Mesenchymal stem cell (in vitro differentiated cells and primary cell): Measurements from ENCODE around the gene MSI2.

ENCODE experiments used
- DNase-seq: peaks from one replicate; pipeline ENCODE4 v3.0.0-alpha.2; 2013
- H2AFZ ChIP-seq: one replicate; pipeline ENCODE4 v1.6.1; 2013; ENCODE audit warnings: low read depth, mild to moderate bottlenecking, control low read depth, inconsistent platforms, low read length, moderate library complexity
- H2AK5ac ChIP-seq: 2 replicates; pipeline ENCODE4 v1.6.1; 2013; ENCODE audit warnings: low read length, moderate library complexity, mild to moderate bottlenecking, inconsistent platforms; ENCODE audit not compliant: severe bottlenecking
- H2BK120ac ChIP-seq: one replicate; pipeline ENCODE4 v1.6.1; 2013; ENCODE audit warnings: low read depth, mild to moderate bottlenecking, inconsistent platforms, low read length, moderate library complexity
- H2BK12ac ChIP-seq, 2 experiments: one replicate each; pipeline ENCODE4 v1.6.1; 2013; ENCODE audit warnings: inconsistent platforms in 2 of 2, low read length in 2 of 2, mild to moderate bottlenecking in 2 of 2, moderate library complexity in 2 of 2, control low read depth in 1 of 2
- H2BK15ac ChIP-seq: one replicate; pipeline ENCODE4 v1.6.1; 2013; ENCODE audit warnings: mild to moderate bottlenecking, low read depth, inconsistent platforms; ENCODE audit not compliant: poor library complexity, severe bottlenecking
- H2BK5ac ChIP-seq: 2 replicates; pipeline ENCODE4 v1.6.1; 2013; ENCODE audit warnings: low read depth, mild to moderate bottlenecking, low read length, control low read depth, inconsistent platforms; ENCODE audit not compliant: poor library complexity, severe bottlenecking
- H3K14ac ChIP-seq, 2 experiments: one replicate each; pipeline ENCODE4 v1.6.1; 2013; ENCODE audit warnings: inconsistent platforms in 2 of 2, low read length in 2 of 2, control low read depth in 1 of 2, mild to moderate bottlenecking in 1 of 2, moderate library complexity in 1 of 2
- H3K18ac ChIP-seq, 2 experiments: one replicate each; pipeline ENCODE4 v1.6.1; 2013; ENCODE audit warnings: inconsistent platforms in 2 of 2, low read length in 2 of 2, control low read depth in 1 of 2, low read depth in 1 of 2, mild to moderate bottlenecking in 1 of 2
- H3K23ac ChIP-seq, 2 experiments: one replicate each; pipeline ENCODE4 v1.6.1; 2013; ENCODE audit warnings: inconsistent platforms in 2 of 2, low read length in 2 of 2, mild to moderate bottlenecking in 2 of 2, moderate library complexity in 2 of 2, control low read depth in 1 of 2
- H3K27ac ChIP-seq: 2 replicates; pipeline ENCODE4 v1.5.1; 2013; ENCODE audit warnings: mild to moderate bottlenecking, moderate library complexity, low read length, control low read depth, inconsistent platforms; ENCODE audit not compliant: poor library complexity, severe bottlenecking
- H3K27me3 ChIP-seq, 2 experiments: 2 replicates each; pipeline versions ENCODE4 v1.6.1 to v1.7.0; 2013; ENCODE audit warnings: low read length in 2 of 2, mild to moderate bottlenecking in 2 of 2, moderate library complexity in 2 of 2, control low read depth in 1 of 2, inconsistent platforms in 1 of 2; ENCODE audit not compliant: control insufficient read depth in 1 of 2, insufficient read depth in 1 of 2
- H3K36me3 ChIP-seq, 2 experiments: 2 replicates each; pipeline versions ENCODE4 v1.6.1 to v1.7.0; 2013; ENCODE audit warnings: low read length in 2 of 2, control low read depth in 1 of 2, inconsistent platforms in 1 of 2, low read depth in 1 of 2, mild to moderate bottlenecking in 1 of 2; ENCODE audit not compliant: insufficient read depth in 2 of 2, control insufficient read depth in 1 of 2
- H3K4ac ChIP-seq, 2 experiments: one replicate each; pipeline ENCODE4 v1.6.1; 2013; ENCODE audit warnings: inconsistent platforms in 2 of 2, low read length in 2 of 2, mild to moderate bottlenecking in 2 of 2, moderate library complexity in 2 of 2, control low read depth in 1 of 2, low read depth in 1 of 2
- H3K4me1 ChIP-seq: 2 replicates; pipeline ENCODE4 v1.6.1; 2013; ENCODE audit warnings: low read depth, low read length, control low read depth; ENCODE audit not compliant: control insufficient read depth, insufficient read depth
- H3K4me2 ChIP-seq: 2 replicates; pipeline ENCODE4 v1.6.1; 2013; ENCODE audit warnings: low read length, mild to moderate bottlenecking, inconsistent platforms; ENCODE audit not compliant: poor library complexity, severe bottlenecking
- H3K4me3 ChIP-seq, 2 experiments: 2 replicates each; pipeline versions ENCODE4 v1.5.1 to v1.7.0; 2013; ENCODE audit warnings: low read length in 2 of 2, mild to moderate bottlenecking in 2 of 2, control low read depth in 1 of 2, low read depth in 1 of 2; ENCODE audit not compliant: insufficient read depth in 1 of 2
- H3K79me1 ChIP-seq: replicated peaks from 2 replicates; pipeline ENCODE4 v1.6.1; 2013; ENCODE audit warnings: mild to moderate bottlenecking, control low read depth, low read length, inconsistent platforms; ENCODE audit not compliant: poor library complexity, severe bottlenecking
- H3K9ac ChIP-seq: 2 replicates; pipeline ENCODE4 v1.7.0; 2013; ENCODE audit warnings: mild to moderate bottlenecking, low read length, moderate library complexity
- H3K9me3 ChIP-seq: 2 replicates; pipeline ENCODE4 v1.7.0; 2013; ENCODE audit warnings: mild to moderate bottlenecking, low read length; ENCODE audit not compliant: control insufficient read depth
- H4K8ac ChIP-seq: one replicate; pipeline ENCODE4 v1.6.1; 2013; ENCODE audit warnings: inconsistent platforms, mild to moderate bottlenecking, low read length, moderate library complexity
- H4K91ac ChIP-seq: one replicate; pipeline ENCODE4 v1.6.1; 2013; ENCODE audit warnings: mild to moderate bottlenecking, low read length, inconsistent platforms
- WGBS: methylation state at CpG from one replicate; pipeline ENCODE4 v1.1.7; 2013; ENCODE audit warnings: mixed read lengths; 5-methylcytosine and 5-hydroxymethylcytosine counted together

Gene MSI2

DNA sequence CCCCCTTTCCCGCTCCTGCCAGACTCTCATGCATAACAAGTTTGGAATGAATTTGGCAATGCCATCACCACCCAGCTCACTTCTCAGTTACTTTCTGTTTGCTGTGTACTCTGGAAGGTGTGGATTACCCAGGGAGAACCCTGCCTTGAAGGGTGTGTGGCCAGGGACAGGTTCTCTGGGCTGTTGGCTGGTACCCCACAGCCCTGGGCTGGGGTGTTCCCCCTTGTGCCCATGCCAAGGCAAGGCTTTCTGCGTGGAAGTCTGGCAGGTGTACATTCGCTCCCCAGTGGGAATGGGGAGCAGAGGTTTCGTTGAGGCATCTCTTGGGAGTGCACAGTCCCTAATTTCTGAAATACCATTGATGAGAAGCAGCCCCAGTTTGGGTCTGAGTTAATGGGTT lies 301.1 kb downstream of the MSI2 start:
- Histone ChIP-seq H3K23ac (no peak overlapping the region), H3K36me3 (peaks cover 0 to 11% of the 10 kb centered on the region in 2 experiments), H3K9me3 (no peaks in the 10 kb centered on the region), H2AK5ac (peak overlapping the region; percentile 76), H3K4me3 (no peak overlapping the region), H3K4me1 (peaks cover 27% of the 10 kb centered on the region), H2BK15ac (no peak overlapping the region), H4K91ac (peak overlapping the region; percentile 70), H3K79me1 (peaks cover 24% of the 10 kb centered on the region), H3K18ac (no peak overlapping the region), H3K14ac (no peak overlapping the region), H2BK120ac (peak overlapping the region; percentile 37), H2BK12ac (peak overlapping the region in 1 of 2 experiments; percentile 61), H2BK5ac (no peak overlapping the region), H3K27me3 (peaks cover 0 to 69% of the 10 kb centered on the region in 2 experiments), H2AFZ (no peak overlapping the region), H3K27ac (peak overlapping the region; percentile 79), H4K8ac (no peak overlapping the region), H3K9ac (no peak overlapping the region), H3K4ac (peak overlapping the region in 1 of 2 experiments; percentile 38), H3K4me2 (peak overlapping the region; percentile 32)
- WGBS, result 66% methylated on average over 4 of the region's 4 CpGs
- peak; percentile 29 for DNase-seq

DNA sequence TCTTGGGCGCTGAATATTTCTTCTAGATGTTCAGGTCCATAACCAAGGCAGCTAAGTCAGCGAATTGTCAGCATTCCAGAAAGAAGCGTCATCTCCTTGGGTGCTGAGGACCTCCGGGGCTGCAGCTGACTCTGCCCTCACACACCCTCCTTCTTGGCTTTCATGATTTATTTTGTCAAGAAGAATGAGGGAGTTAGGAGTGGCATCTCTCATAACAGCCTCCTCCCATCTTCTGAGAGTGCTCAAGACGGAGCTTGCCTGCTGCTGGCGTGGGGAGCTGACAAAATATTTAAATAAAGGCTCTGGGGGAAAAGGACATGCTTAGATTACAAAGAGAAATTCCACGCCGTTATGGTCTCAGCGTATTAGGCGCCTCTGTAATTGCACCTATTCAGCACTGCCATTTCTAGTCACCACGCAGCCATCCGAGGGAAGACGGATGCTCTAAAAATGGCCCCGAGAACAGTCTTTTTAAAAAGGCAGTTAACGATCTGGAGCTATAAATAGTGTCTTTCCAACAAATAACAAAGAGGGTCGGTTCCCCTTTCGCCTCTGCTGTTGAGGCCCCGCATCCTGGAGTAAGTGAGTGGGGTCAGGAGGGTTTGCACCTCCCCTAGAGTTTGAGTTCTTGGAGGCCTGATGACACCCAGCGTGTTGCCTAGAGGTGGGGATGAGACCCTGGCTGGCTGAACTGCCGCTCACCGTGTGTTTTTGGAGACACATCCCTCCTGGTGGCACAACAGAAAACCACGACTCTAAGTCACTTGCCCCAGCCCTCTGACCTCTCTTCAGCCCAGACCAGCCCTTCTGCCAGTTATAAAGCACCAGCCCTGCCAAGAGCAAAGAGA lies 301.7 kb downstream of the MSI2 start:
- H2BK5ac ChIP-seq, result no peak overlapping the region
- peaks cover 27% of the 10 kb centered on the region for H3K4me1 ChIP-seq
- H4K8ac ChIP-seq, result no peak overlapping the region
- no peak overlapping the region for H3K14ac ChIP-seq
- peak; percentile 66 for DNase-seq
- H3K27me3 ChIP-seq, result peaks cover 0 to 64% of the 10 kb centered on the region in 2 experiments
- H4K91ac ChIP-seq, result no peak overlapping the region
- H2AK5ac ChIP-seq, result no peak overlapping the region
- WGBS, result 25% methylated on average over 20 of the region's 22 CpGs
- H3K9me3 ChIP-seq, result no peaks in the 10 kb centered on the region
- no peak overlapping the region for H3K4me3 ChIP-seq
- peaks cover 23% of the 10 kb centered on the region for H3K79me1 ChIP-seq
- H2AFZ ChIP-seq, result no peak overlapping the region
- H3K18ac ChIP-seq, result peak overlapping the region; percentile 37 to 43
- H3K4ac ChIP-seq, result no peak overlapping the region
- H3K4me2 ChIP-seq, result no peak overlapping the region
- H2BK120ac ChIP-seq, result no peak overlapping the region
- no peak overlapping the region for H2BK12ac ChIP-seq
- peak overlapping the region; percentile 79 for H3K27ac ChIP-seq
- no peak overlapping the region for H3K23ac ChIP-seq
- no peak overlapping the region for H3K9ac ChIP-seq
- peaks cover 0 to 11% of the 10 kb centered on the region in 2 experiments for H3K36me3 ChIP-seq
- no peak overlapping the region for H2BK15ac ChIP-seq

DNA sequence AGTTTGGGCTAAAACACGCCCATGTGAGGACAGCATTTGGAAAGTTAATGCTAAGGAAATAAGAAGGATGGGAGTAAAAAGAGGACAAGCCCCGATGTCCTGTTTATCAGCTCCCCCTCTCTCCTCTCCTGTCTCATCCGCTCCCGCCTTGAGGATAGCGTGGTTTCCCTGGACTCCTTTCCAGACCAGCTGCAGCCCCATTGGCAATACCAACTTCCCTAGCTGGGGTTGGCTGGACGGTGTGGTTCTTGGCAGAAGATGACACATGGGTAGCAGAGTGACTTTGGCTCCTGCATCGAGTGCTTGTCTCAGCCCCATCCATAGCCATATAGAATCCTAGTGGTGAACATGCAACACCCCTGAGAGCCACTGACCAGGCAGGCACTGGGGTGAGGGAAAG lies 302.9 kb downstream of the MSI2 start:
- peaks cover 27% of the 10 kb centered on the region for H3K79me1 ChIP-seq
- 94% methylated on average over 3 of the region's 7 CpGs for WGBS
- H3K27ac ChIP-seq, result no peak overlapping the region
- H3K4me1 ChIP-seq, result peaks cover 26% of the 10 kb centered on the region
- H2BK15ac ChIP-seq, result no peak overlapping the region
- H3K18ac ChIP-seq, result peak overlapping the region in 1 of 2 experiments; percentile 1
- peaks cover 0 to 17% of the 10 kb centered on the region in 2 experiments for H3K36me3 ChIP-seq
- no peak overlapping the region for H4K8ac ChIP-seq
- H3K9ac ChIP-seq, result no peak overlapping the region
- peak overlapping the region; percentile 14 for H2AK5ac ChIP-seq
- H4K91ac ChIP-seq, result no peak overlapping the region
- H3K27me3 ChIP-seq, result peaks cover 0 to 53% of the 10 kb centered on the region in 2 experiments
- H2BK5ac ChIP-seq, result no peak overlapping the region
- peak overlapping the region in 1 of 2 experiments; percentile 15 for H3K4ac ChIP-seq
- no peak overlapping the region for H2BK120ac ChIP-seq
- no peak overlapping the region for H3K4me3 ChIP-seq
- H3K9me3 ChIP-seq, result no peaks in the 10 kb centered on the region
- no peak overlapping the region for H3K23ac ChIP-seq
- no peak overlapping the region for H3K14ac ChIP-seq
- H2BK12ac ChIP-seq, result peak overlapping the region in 1 of 2 experiments; percentile 10
- H2AFZ ChIP-seq, result no peak overlapping the region
- DNase-seq, result no peak
- no peak overlapping the region for H3K4me2 ChIP-seq

DNA sequence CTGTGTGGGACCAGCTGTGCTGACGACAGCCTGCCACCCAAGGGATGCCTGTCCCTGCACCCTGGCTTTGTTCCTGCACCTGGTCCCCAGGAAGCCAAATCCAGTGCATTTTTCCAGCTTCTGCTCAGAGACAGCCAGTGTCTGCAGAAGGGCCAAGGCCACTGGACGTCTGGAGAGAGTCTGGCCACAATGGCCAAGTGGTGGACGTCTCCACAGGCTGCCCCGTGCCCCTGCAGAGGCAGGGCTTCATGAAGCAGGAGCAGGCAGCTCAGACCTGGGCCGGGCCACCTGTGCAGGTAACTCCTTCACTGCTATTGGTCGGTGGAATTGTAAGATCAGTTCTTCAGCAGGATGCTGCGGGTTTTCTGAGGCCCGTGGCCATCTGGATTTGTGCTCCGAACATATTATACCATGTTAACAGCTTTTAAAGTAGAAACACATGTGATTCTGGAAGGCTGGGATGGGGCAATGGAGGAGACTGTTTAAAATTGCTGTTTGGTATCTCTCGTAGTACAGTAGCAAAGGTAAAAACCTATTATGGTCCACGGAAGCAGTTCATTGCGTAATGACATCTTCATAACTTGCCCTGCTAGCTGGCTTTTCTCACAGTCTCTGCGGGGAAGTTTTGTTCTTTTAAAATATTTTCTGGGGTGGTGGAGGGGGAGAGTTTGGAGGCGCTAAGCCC lies 303.5 kb downstream of the MSI2 start:
- no peaks in the 10 kb centered on the region for H3K9me3 ChIP-seq
- peak overlapping the region in 1 of 2 experiments; percentile 15 for H3K4ac ChIP-seq
- H3K4me3 ChIP-seq, result no peak overlapping the region
- no peak overlapping the region for H2BK15ac ChIP-seq
- H2BK120ac ChIP-seq, result no peak overlapping the region
- no peak overlapping the region for H3K14ac ChIP-seq
- H2AFZ ChIP-seq, result no peak overlapping the region
- H3K27ac ChIP-seq, result no peak overlapping the region
- peak overlapping the region; percentile 19 for H4K8ac ChIP-seq
- peaks cover 0 to 52% of the 10 kb centered on the region in 2 experiments for H3K27me3 ChIP-seq
- peaks cover 29% of the 10 kb centered on the region for H3K79me1 ChIP-seq
- peaks cover 23% of the 10 kb centered on the region for H3K4me1 ChIP-seq
- H2AK5ac ChIP-seq, result no peak overlapping the region
- H4K91ac ChIP-seq, result no peak overlapping the region
- no peak overlapping the region for H3K23ac ChIP-seq
- peak overlapping the region in 1 of 2 experiments; percentile 5 for H3K18ac ChIP-seq
- peaks cover 0 to 17% of the 10 kb centered on the region in 2 experiments for H3K36me3 ChIP-seq
- H2BK5ac ChIP-seq, result no peak overlapping the region
- no peak for DNase-seq
- no peak overlapping the region for H3K4me2 ChIP-seq
- no peak overlapping the region for H2BK12ac ChIP-seq
- WGBS, result 96% methylated on average over 13 of the region's 14 CpGs
- no peak overlapping the region for H3K9ac ChIP-seq
